ENCODE measurements around the gene ADORA2B.

The ADORA2B gene

GRCh38 chr17:15913826-15914225, 31.1 kb upstream of the ADORA2B start:
- Histone ChIP-seq H4K20me1 (ENCODE audit: insufficient read depth, low read length) (no peaks in the 10 kb centered on the region), H3K79me2 (ENCODE audit: low read length) (no peaks in the 10 kb centered on the region), H3K4me3 (ENCODE audit: low read length) (no peak overlapping the region), H3K27ac (ENCODE audit: low read length) (no peak overlapping the region), H3K36me3 (replicated peaks; ENCODE audit: low read depth, low read length) (no peaks in the 10 kb centered on the region), H3K9me3 (ENCODE audit: insufficient read depth, low read length) (no peaks in the 10 kb centered on the region), H3K27me3 (ENCODE audit: low read depth, low read length) (no peaks in the 10 kb centered on the region), H3K9ac (ENCODE audit: low read length) (no peak overlapping the region), H2AFZ (ENCODE audit: low read depth, low read length) (no peak overlapping the region), H3K4me1 (ENCODE audit: low read length) (no peaks in the 10 kb centered on the region), H3K4me2 (ENCODE audit: low read length) (no peak overlapping the region)
- TF ChIP-seq EZH2phosphoT487 (IDR thresholded peaks at IDR 0.05; ENCODE audit: low read depth) (no peak), CTCF (IDR thresholded peaks at IDR 0.05; ENCODE audit: low read depth, low read length) (no peak)

- TF ChIP-seq EZH2phosphoT487 (IDR thresholded peaks at IDR 0.05; ENCODE audit: low read depth): no peak
- no peak overlapping the region for H3K9ac ChIP-seq (ENCODE audit: low read length)
- no peaks in the 10 kb centered on the region for H3K4me1 ChIP-seq (ENCODE audit: low read length)
- no peaks in the 10 kb centered on the region for H3K27me3 ChIP-seq (ENCODE audit: low read depth, low read length)
- no peak overlapping the region for H3K27ac ChIP-seq (ENCODE audit: low read length)
- H3K79me2 ChIP-seq (ENCODE audit: low read length): no peaks in the 10 kb centered on the region
- H3K9me3 ChIP-seq (ENCODE audit: insufficient read depth, low read length): no peaks in the 10 kb centered on the region
- H2AFZ ChIP-seq (ENCODE audit: low read depth, low read length): no peak overlapping the region
- H4K20me1 ChIP-seq (ENCODE audit: insufficient read depth, low read length): no peaks in the 10 kb centered on the region
- no peak overlapping the region for H3K4me3 ChIP-seq (ENCODE audit: low read length)
- H3K36me3 ChIP-seq (replicated peaks; ENCODE audit: low read depth, low read length): no peaks in the 10 kb centered on the region
- no peak overlapping the region for H3K4me2 ChIP-seq (ENCODE audit: low read length)
Measured at GRCh38 chr17:15914400-15915170, 30.3 kb upstream of the ADORA2B start.

GRCh38 chr17:15915961-15916360, 29.0 kb upstream of the ADORA2B start:
- Histone ChIP-seq H2AFZ (ENCODE audit: low read depth, low read length) (no peak overlapping the region), H3K27me3 (ENCODE audit: low read depth, low read length) (no peaks in the 10 kb centered on the region), H3K4me2 (ENCODE audit: low read length) (no peak overlapping the region), H3K9me3 (ENCODE audit: insufficient read depth, low read length) (no peaks in the 10 kb centered on the region), H3K27ac (ENCODE audit: low read length) (no peak overlapping the region), H4K20me1 (ENCODE audit: insufficient read depth, low read length) (no peaks in the 10 kb centered on the region), H3K4me1 (ENCODE audit: low read length) (no peaks in the 10 kb centered on the region), H3K36me3 (replicated peaks; ENCODE audit: low read depth, low read length) (no peaks in the 10 kb centered on the region), H3K79me2 (ENCODE audit: low read length) (no peaks in the 10 kb centered on the region), H3K4me3 (ENCODE audit: low read length) (no peak overlapping the region), H3K9ac (ENCODE audit: low read length) (no peak overlapping the region)
- no peak for TF ChIP-seq EZH2phosphoT487 (IDR thresholded peaks at IDR 0.05; ENCODE audit: low read depth)
- no peak for TF ChIP-seq CTCF (IDR thresholded peaks at IDR 0.05; ENCODE audit: low read depth, low read length)

GRCh38 chr17:15917021-15917437, 27.9 kb upstream of the ADORA2B start:
- Histone ChIP-seq H3K9me3 (ENCODE audit: insufficient read depth, low read length) (peaks cover 4% of the 10 kb centered on the region; the same call in 1 of the 2 replicates), H3K4me3 (ENCODE audit: low read length) (no peak overlapping the region), H3K4me1 (ENCODE audit: low read length) (no peaks in the 10 kb centered on the region)

More at GRCh38 chr17:15917021-15917437, 27.9 kb upstream of the ADORA2B start:
- H3K4me2 ChIP-seq (ENCODE audit: low read length): no peak overlapping the region
- H3K36me3 ChIP-seq (replicated peaks; ENCODE audit: low read depth, low read length): no peaks in the 10 kb centered on the region
- H4K20me1 ChIP-seq (ENCODE audit: insufficient read depth, low read length): no peaks in the 10 kb centered on the region
- H2AFZ ChIP-seq (ENCODE audit: low read depth, low read length): no peak overlapping the region
- no peak overlapping the region for H3K27ac ChIP-seq (ENCODE audit: low read length)
- H3K79me2 ChIP-seq (ENCODE audit: low read length): no peaks in the 10 kb centered on the region
- TF ChIP-seq EZH2phosphoT487 (IDR thresholded peaks at IDR 0.05; ENCODE audit: low read depth): no peak
- no peak for TF ChIP-seq CTCF (IDR thresholded peaks at IDR 0.05; ENCODE audit: low read depth, low read length)
- H3K9ac ChIP-seq (ENCODE audit: low read length): no peak overlapping the region
- no peaks in the 10 kb centered on the region; the same call in 1 of the 2 replicates for H3K27me3 ChIP-seq (ENCODE audit: low read depth, low read length)

Measured in OCI-LY3 (cell line).